Keratinocyte (primary cell): ENCODE data around the gene NDUFB1.

Experiments
- EZH2 ChIP-seq: IDR thresholded peaks from one replicate; pipeline ENCODE4 v1.6.1; 2012; ENCODE audit warnings: inconsistent platforms, mild to moderate bottlenecking, low read length, moderate library complexity
- TF ChIP-seq, protein P1 (sequence below), 3 experiments: IDR thresholded peaks in 1 of 3; conservative IDR thresholded peaks in 1 of 3; optimal IDR thresholded peaks in 1 of 3; 2 replicates in 2 of 3; 3 replicates in 1 of 3; pipeline versions ENCODE3 to v1.5.1; 2011; ENCODE audit warnings: low read length in 3 of 3, mild to moderate bottlenecking in 3 of 3, moderate library complexity in 2 of 3, control low read depth in 1 of 3, inconsistent platforms in 1 of 3; ENCODE audit not compliant: insufficient read depth in 2 of 3; ENCODE audit errors: extremely low read depth in 1 of 3

DNA sequence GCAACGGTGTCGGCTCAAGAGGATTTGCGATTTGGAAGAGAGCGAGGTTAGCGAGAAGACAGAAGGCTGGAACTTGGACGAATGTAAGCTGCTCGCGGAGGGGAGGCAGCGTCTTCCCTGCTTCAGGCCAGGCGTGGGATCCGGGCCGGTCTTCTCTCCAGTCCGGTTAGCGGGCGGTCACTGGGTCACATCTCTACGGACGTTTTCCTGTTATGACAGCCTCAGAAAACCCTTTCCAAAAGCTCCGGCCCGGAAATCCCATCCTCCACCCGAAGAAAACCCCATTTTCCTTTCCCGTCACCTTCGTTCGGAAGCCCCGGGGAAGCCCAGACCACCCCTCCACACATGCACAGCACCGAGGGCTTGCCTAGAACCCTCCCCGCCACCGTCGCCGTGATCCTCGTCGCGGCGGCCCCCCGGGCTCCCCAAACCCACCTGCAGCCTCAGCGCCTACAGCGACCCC, 268 bp downstream of the NDUFB1 start:
- TF ChIP-seq, protein P1, sequence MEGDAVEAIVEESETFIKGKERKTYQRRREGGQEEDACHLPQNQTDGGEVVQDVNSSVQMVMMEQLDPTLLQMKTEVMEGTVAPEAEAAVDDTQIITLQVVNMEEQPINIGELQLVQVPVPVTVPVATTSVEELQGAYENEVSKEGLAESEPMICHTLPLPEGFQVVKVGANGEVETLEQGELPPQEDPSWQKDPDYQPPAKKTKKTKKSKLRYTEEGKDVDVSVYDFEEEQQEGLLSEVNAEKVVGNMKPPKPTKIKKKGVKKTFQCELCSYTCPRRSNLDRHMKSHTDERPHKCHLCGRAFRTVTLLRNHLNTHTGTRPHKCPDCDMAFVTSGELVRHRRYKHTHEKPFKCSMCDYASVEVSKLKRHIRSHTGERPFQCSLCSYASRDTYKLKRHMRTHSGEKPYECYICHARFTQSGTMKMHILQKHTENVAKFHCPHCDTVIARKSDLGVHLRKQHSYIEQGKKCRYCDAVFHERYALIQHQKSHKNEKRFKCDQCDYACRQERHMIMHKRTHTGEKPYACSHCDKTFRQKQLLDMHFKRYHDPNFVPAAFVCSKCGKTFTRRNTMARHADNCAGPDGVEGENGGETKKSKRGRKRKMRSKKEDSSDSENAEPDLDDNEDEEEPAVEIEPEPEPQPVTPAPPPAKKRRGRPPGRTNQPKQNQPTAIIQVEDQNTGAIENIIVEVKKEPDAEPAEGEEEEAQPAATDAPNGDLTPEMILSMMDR (optimal IDR thresholded peaks at IDR 0.05 in 1 of 3, IDR thresholded peaks at IDR 0.05 in 1 of 3, conservative IDR thresholded peaks at IDR 0.05 in 1 of 3; ENCODE audit: extremely low read depth in 1 of 3, insufficient read depth in 2 of 3, low read length in 3 of 3), result no peak
- TF ChIP-seq EZH2, result no peak
